Neural cell (in vitro differentiated cells): ENCODE measurements around the gene P2RX6. TPM values are rescaled to one million over a fixed set of nuclear protein-coding genes. Genes with fewer than 3 reads are reported as not detected.

ENCODE experiments used
- H2AFZ ChIP-seq: fragments of 200-600, 300-800 bp; sonication (generic), shearing (Covaris generic); 2 replicates; pipeline ENCODE4 v1.6.0; 2014; ENCODE audit warnings: low read depth, mild to moderate bottlenecking, antibody characterized with exemption, low read length, moderate library complexity
- H3F3A ChIP-seq: fragments of 200-600 bp; shearing (Covaris generic); 2 replicates; pipeline ENCODE4 v1.6.1; 2016; ENCODE audit warnings: mild to moderate bottlenecking, moderate library complexity, mixed read lengths, antibody characterized with exemption, low read length; ENCODE audit not compliant: insufficient read depth, poor library complexity, severe bottlenecking
- H3K27ac ChIP-seq: fragments of 200-600, 300-800 bp; sonication (generic), shearing (Covaris generic); 2 replicates; pipeline ENCODE4 v1.5.1; 2014; ENCODE audit warnings: mild to moderate bottlenecking, low read length, moderate library complexity
- H3K27me3 ChIP-seq: fragments of 300-800, 200-600 bp; sonication (generic), shearing (Covaris generic); 2 replicates; pipeline ENCODE4 v1.6.0; 2014; ENCODE audit warnings: mild to moderate bottlenecking, low read depth, low read length, moderate library complexity; ENCODE audit not compliant: insufficient read depth
- H3K36me3 ChIP-seq: fragments of 300-800, 200-600 bp; sonication (generic), shearing (Covaris generic); 2 replicates; pipeline ENCODE4 v1.5.1; 2014; ENCODE audit warnings: mild to moderate bottlenecking, antibody characterized with exemption, low read length, moderate library complexity; ENCODE audit not compliant: insufficient read depth
- H3K4me2 ChIP-seq: fragments of 300-800, 200-600 bp; sonication (generic), shearing (Covaris generic); 2 replicates; pipeline ENCODE4 v1.6.0; 2014; ENCODE audit warnings: mild to moderate bottlenecking, low read length
- H3K4me3 ChIP-seq: fragments of 300-800, 200-600 bp; sonication (generic), shearing (Covaris generic); 2 replicates; pipeline ENCODE4 v1.5.1; 2014; ENCODE audit warnings: mild to moderate bottlenecking, low read length, moderate library complexity
- H3K79me2 ChIP-seq: fragments of 200-600 bp; shearing (Covaris generic); replicated peaks from 2 replicates; pipeline ENCODE4 v1.6.0; 2014; ENCODE audit warnings: mild to moderate bottlenecking, low read length, moderate library complexity; ENCODE audit not compliant: insufficient read depth
- H3K9ac ChIP-seq: fragments of 300-800, 200-600 bp; sonication (generic), shearing (Covaris generic); 2 replicates; pipeline ENCODE4 v1.6.1; 2016; ENCODE audit warnings: mild to moderate bottlenecking, low read length, mixed read lengths
- H3K9me2 ChIP-seq: fragments of 200-600 bp; shearing (Covaris generic); 2 replicates; pipeline ENCODE4 v1.6.1; 2016; ENCODE audit warnings: mild to moderate bottlenecking, low read length, mixed read lengths; ENCODE audit not compliant: insufficient read depth
- H3K9me3 ChIP-seq: fragments of 200-600, 300-800 bp; sonication (generic), shearing (Covaris generic); 2 replicates; pipeline ENCODE4 v1.6.1; 2016; ENCODE audit warnings: mild to moderate bottlenecking, mixed run types, low read length, moderate library complexity, mixed read lengths
- H4K20me1 ChIP-seq: fragments of 200-600 bp; shearing (Covaris generic); 2 replicates; pipeline ENCODE4 v1.6.1; 2016; ENCODE audit warnings: mild to moderate bottlenecking, mixed run types; ENCODE audit not compliant: insufficient read depth
- EP300 ChIP-seq: fragments of 450-650 bp; conservative IDR thresholded peaks from 2 replicates; pipeline ENCODE4 v1.6.1; 2014; ENCODE audit warnings: antibody characterized with exemption, mild to moderate bottlenecking, moderate library complexity; ENCODE audit not compliant: poor library complexity, severe bottlenecking
- EZH2 ChIP-seq: fragments of 200-600, 300-800 bp; shearing (Covaris generic), sonication (generic); IDR thresholded peaks from 2 replicates; pipeline ENCODE4 v1.6.1; 2014; ENCODE audit warnings: antibody characterized with exemption, low read length, borderline replicate concordance, mild to moderate bottlenecking; ENCODE audit not compliant: insufficient read depth, poor library complexity, severe bottlenecking
- MXI1 ChIP-seq: fragments of 450-650 bp; conservative IDR thresholded peaks from 2 replicates; pipeline ENCODE4 v1.6.1; 2014; ENCODE audit warnings: antibody characterized with exemption, mild to moderate bottlenecking; ENCODE audit not compliant: poor library complexity, severe bottlenecking
- POLR2AphosphoS5 ChIP-seq: IDR thresholded peaks from 2 replicates; pipeline ENCODE4 v1.6.1; 2012
- RAD21 ChIP-seq: fragments of 450-650 bp; conservative IDR thresholded peaks from 2 replicates; pipeline ENCODE4 v1.6.1; 2014; ENCODE audit warnings: antibody characterized with exemption, mild to moderate bottlenecking, moderate library complexity
- SMC3 ChIP-seq: fragments of 450-650 bp; conservative IDR thresholded peaks from 2 replicates; pipeline ENCODE4 v1.6.1; 2014; ENCODE audit warnings: antibody characterized with exemption, mild to moderate bottlenecking, moderate library complexity; ENCODE audit not compliant: poor library complexity
- TAF1 ChIP-seq: IDR thresholded peaks from 2 replicates; pipeline ENCODE4 v1.6.1; 2012; ENCODE audit warnings: low read depth
- polyA plus RNA-seq: library from polyadenylated mRNA; depleted of rRNA; stranded (reverse); fragments of >200 nt; gene quantifications from 2 replicates; pipeline ENCODE4 v1.2.3, GENCODE V29; 2014
- TF ChIP-seq, protein P1 (sequence below): fragments of 450-650 bp; IDR thresholded peaks from 2 replicates; pipeline ENCODE4 v1.5.1; 2014; ENCODE audit warnings: antibody characterized with exemption, mild to moderate bottlenecking, moderate library complexity; ENCODE audit not compliant: poor library complexity, severe bottlenecking
- TF ChIP-seq, protein P2 (sequence below): IDR thresholded peaks from 2 replicates; pipeline ENCODE4 v1.6.1; 2012; ENCODE audit warnings: borderline replicate concordance

P2RX6 gene
- polyA plus RNA-seq, 1 donor from 2014 or later: 0.17 TPM

DNA sequence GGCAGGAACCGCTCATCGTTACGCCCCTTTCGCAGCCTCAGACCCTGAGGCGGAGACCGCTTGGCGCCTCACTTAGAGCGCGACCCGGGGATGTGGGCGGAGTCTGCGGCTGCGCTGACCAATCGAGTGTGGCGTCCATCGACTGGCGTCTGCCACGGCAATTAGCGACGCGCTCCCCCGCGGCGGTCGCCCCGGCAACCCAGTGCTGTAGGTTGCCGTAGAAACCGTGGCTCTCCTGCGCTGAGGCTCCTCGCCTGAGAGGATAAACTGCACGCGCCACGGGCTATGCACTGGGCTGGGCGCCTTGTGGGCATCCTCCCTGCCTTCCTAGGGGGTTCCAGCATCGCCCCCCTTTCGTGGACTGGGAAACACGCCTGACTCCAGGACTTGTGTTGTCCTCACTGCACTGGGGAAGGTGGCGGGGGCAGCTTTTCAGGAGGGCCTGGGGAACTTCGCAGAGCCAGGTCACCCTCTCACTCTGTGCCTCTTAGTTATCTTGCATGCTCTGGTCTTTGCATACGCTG is 701 bp upstream of the P2RX6 start:
- peaks cover 3% of the 10 kb centered on the region for H3F3A ChIP-seq
- H3K27me3 ChIP-seq: no peaks in the 10 kb centered on the region
- peak overlapping the region; percentile 80 for H3K4me3 ChIP-seq
- H3K36me3 ChIP-seq: no peaks in the 10 kb centered on the region
- peak overlapping the region; percentile 35 for H2AFZ ChIP-seq
- H3K9me3 ChIP-seq: no peaks in the 10 kb centered on the region
- no peaks in the 10 kb centered on the region for H3K9me2 ChIP-seq
- peaks cover 22% of the 10 kb centered on the region for H3K79me2 ChIP-seq
- peak overlapping the region; percentile 92 for H3K27ac ChIP-seq
- TF ChIP-seq EZH2: no peak
- TF ChIP-seq RAD21: peak; percentile 37
- peak; percentile 83 for TF ChIP-seq POLR2AphosphoS5
- no peak for TF ChIP-seq TAF1
- TF ChIP-seq, protein P1, sequence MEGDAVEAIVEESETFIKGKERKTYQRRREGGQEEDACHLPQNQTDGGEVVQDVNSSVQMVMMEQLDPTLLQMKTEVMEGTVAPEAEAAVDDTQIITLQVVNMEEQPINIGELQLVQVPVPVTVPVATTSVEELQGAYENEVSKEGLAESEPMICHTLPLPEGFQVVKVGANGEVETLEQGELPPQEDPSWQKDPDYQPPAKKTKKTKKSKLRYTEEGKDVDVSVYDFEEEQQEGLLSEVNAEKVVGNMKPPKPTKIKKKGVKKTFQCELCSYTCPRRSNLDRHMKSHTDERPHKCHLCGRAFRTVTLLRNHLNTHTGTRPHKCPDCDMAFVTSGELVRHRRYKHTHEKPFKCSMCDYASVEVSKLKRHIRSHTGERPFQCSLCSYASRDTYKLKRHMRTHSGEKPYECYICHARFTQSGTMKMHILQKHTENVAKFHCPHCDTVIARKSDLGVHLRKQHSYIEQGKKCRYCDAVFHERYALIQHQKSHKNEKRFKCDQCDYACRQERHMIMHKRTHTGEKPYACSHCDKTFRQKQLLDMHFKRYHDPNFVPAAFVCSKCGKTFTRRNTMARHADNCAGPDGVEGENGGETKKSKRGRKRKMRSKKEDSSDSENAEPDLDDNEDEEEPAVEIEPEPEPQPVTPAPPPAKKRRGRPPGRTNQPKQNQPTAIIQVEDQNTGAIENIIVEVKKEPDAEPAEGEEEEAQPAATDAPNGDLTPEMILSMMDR: no peak
- TF ChIP-seq MXI1: peak; percentile 96
- no peak for TF ChIP-seq SMC3
- TF ChIP-seq, protein P2, sequence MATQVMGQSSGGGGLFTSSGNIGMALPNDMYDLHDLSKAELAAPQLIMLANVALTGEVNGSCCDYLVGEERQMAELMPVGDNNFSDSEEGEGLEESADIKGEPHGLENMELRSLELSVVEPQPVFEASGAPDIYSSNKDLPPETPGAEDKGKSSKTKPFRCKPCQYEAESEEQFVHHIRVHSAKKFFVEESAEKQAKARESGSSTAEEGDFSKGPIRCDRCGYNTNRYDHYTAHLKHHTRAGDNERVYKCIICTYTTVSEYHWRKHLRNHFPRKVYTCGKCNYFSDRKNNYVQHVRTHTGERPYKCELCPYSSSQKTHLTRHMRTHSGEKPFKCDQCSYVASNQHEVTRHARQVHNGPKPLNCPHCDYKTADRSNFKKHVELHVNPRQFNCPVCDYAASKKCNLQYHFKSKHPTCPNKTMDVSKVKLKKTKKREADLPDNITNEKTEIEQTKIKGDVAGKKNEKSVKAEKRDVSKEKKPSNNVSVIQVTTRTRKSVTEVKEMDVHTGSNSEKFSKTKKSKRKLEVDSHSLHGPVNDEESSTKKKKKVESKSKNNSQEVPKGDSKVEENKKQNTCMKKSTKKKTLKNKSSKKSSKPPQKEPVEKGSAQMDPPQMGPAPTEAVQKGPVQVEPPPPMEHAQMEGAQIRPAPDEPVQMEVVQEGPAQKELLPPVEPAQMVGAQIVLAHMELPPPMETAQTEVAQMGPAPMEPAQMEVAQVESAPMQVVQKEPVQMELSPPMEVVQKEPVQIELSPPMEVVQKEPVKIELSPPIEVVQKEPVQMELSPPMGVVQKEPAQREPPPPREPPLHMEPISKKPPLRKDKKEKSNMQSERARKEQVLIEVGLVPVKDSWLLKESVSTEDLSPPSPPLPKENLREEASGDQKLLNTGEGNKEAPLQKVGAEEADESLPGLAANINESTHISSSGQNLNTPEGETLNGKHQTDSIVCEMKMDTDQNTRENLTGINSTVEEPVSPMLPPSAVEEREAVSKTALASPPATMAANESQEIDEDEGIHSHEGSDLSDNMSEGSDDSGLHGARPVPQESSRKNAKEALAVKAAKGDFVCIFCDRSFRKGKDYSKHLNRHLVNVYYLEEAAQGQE: peak; percentile 47
- peak; percentile 81 for TF ChIP-seq EP300
- H3K9ac ChIP-seq: peak overlapping the region; percentile 84
- peak overlapping the region; percentile 92 for H3K4me2 ChIP-seq
- no peaks in the 10 kb centered on the region for H4K20me1 ChIP-seq

DNA sequence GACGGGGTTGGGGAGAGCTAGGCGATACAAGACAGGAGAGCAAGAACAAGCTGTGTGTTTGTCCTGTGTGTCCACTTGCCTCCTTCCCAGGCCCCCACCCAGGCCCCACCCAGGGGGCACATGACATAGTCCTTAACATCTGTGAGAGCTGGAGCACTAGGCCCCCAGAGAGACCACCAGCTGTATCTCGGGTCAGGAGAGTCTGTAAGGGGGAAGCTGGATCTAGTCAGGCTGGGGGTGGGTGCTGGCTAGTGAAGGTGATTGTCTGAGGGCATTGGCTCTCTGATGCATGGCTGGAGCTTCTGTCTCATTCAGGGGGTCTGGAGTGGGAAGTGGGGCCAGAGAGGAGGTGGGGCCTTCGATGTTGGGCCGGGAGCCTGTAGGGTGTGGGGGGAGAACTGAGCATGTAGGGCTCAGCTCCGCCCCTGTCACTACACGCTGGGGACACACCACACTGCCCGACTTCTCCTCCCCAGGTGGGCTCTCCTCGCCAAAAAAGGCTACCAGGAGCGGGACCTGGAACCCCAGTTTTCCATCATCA is 571 bp downstream of the P2RX6 start:
- H3K36me3 ChIP-seq: no peaks in the 10 kb centered on the region
- H3K9me2 ChIP-seq: no peaks in the 10 kb centered on the region
- no peak overlapping the region for H3K4me2 ChIP-seq
- peaks cover 22% of the 10 kb centered on the region for H3K79me2 ChIP-seq
- no peaks in the 10 kb centered on the region for H4K20me1 ChIP-seq
- TF ChIP-seq, protein P1: no peak
- TF ChIP-seq POLR2AphosphoS5 (no peak), EP300 (no peak), EZH2 (no peak), MXI1 (no peak), TAF1 (no peak), SMC3 (no peak), RAD21 (no peak)
- TF ChIP-seq, protein P2: no peak
- no peak overlapping the region for H2AFZ ChIP-seq
- no peaks in the 10 kb centered on the region for H3K27me3 ChIP-seq
- peak overlapping the region; percentile 92 for H3K27ac ChIP-seq
- peak overlapping the region; percentile 84 for H3K9ac ChIP-seq
- H3F3A ChIP-seq: peaks cover 3% of the 10 kb centered on the region
- H3K4me3 ChIP-seq: peak overlapping the region; percentile 80
- H3K9me3 ChIP-seq: no peaks in the 10 kb centered on the region
